GM23338 (cell line): Measurements from ENCODE around the gene FAM81A. TPM values are rescaled to one million over a fixed set of nuclear protein-coding genes. Genes with fewer than 3 reads are reported as not detected.

Source experiments
- ATAC-seq: fragments of 200-7000 bp; cut with Tn5 transposase; 3 replicates; pipeline ENCODE4 v1.9.1; 2020
- DNase-seq: peaks from one replicate; pipeline ENCODE4 v3.0.0-alpha.2; 2015; ENCODE audit warnings: low spot score
- H2AFZ ChIP-seq: fragments of 200-600 bp; sonication (generic); 2 replicates; pipeline ENCODE4 v1.8.0; 2016; ENCODE audit warnings: antibody characterized with exemption, mild to moderate bottlenecking, moderate library complexity
- H3F3A ChIP-seq: fragments of 200-600 bp; sonication (generic); replicated peaks from 2 replicates; pipeline ENCODE4 v1.8.0; 2017; ENCODE audit warnings: antibody characterized with exemption, mixed run types, low read depth
- H3K27ac ChIP-seq: fragments of 200-600 bp; sonication (generic); 2 replicates; pipeline ENCODE4 v1.6.1; 2016; ENCODE audit warnings: low read depth
- H3K27me3 ChIP-seq: fragments of 200-600 bp; sonication (generic); 2 replicates; pipeline ENCODE4 v1.8.0; 2016; ENCODE audit warnings: mild to moderate bottlenecking, mixed run types, moderate library complexity; ENCODE audit not compliant: insufficient read depth
- H3K36me3 ChIP-seq: fragments of 200-600 bp; sonication (generic); 2 replicates; pipeline ENCODE4 v1.8.0; 2016; ENCODE audit warnings: mild to moderate bottlenecking; ENCODE audit not compliant: insufficient read depth
- H3K4me1 ChIP-seq: fragments of 200-600 bp; sonication (generic); 2 replicates; pipeline ENCODE4 v1.8.0; 2016; ENCODE audit warnings: mild to moderate bottlenecking, moderate library complexity; ENCODE audit not compliant: insufficient read depth
- H3K4me2 ChIP-seq: fragments of 200-600 bp; sonication (generic); 2 replicates; pipeline ENCODE4 v1.7.1; 2017; ENCODE audit warnings: mixed run types
- H3K4me3 ChIP-seq: fragments of 200-600 bp; sonication (generic); 2 replicates; pipeline ENCODE4 v1.6.1; 2016; ENCODE audit warnings: mixed run types
- H3K79me2 ChIP-seq: fragments of 200-600 bp; sonication (generic); replicated peaks from 2 replicates; pipeline ENCODE4 v1.8.0; 2017; ENCODE audit warnings: mild to moderate bottlenecking; ENCODE audit not compliant: insufficient read depth
- H3K9me2 ChIP-seq: fragments of 200-600 bp; sonication (generic); 2 replicates; pipeline ENCODE4 v1.8.0; 2017; ENCODE audit not compliant: insufficient read depth
- H4K20me1 ChIP-seq: fragments of 200-600 bp; sonication (generic); replicated peaks from 2 replicates; pipeline ENCODE4 v1.8.0; 2017; ENCODE audit warnings: mild to moderate bottlenecking; ENCODE audit not compliant: insufficient read depth
- H3K27ac Mint-ChIP-seq: 2 replicates; pipeline ENCODE4 v1.8.0; 2020; ENCODE audit warnings: inconsistent platforms, mild to moderate bottlenecking, moderate library complexity, mixed read lengths
- H3K27me3 Mint-ChIP-seq: 3 replicates; pipeline ENCODE4 v1.8.0; 2022; ENCODE audit warnings: low read depth, mild to moderate bottlenecking, moderate library complexity, mixed read lengths, inconsistent platforms; ENCODE audit not compliant: insufficient read depth, poor library complexity
- H3K36me3 Mint-ChIP-seq: 3 replicates; pipeline ENCODE4 v1.8.0; 2021; ENCODE audit warnings: low read depth, mild to moderate bottlenecking, inconsistent platforms, moderate library complexity, mixed read lengths
- H3K4me1 Mint-ChIP-seq: 3 replicates; pipeline ENCODE4 v1.8.0; 2020; ENCODE audit warnings: mild to moderate bottlenecking, inconsistent platforms, mixed read lengths
- H3K4me3 Mint-ChIP-seq: 3 replicates; pipeline ENCODE4 v1.8.0; 2021; ENCODE audit warnings: moderate library complexity, mild to moderate bottlenecking, inconsistent platforms, mixed read lengths
- H3K9me3 Mint-ChIP-seq: 3 replicates; pipeline ENCODE4 v1.8.0; 2020; ENCODE audit warnings: moderate library complexity, mild to moderate bottlenecking, inconsistent platforms, mixed read lengths
- EZH2 ChIP-seq: fragments of 200-600 bp; sonication (generic); IDR thresholded peaks from one replicate; pipeline ENCODE4 v1.8.0; 2017; ENCODE audit warnings: antibody characterized with exemption, mild to moderate bottlenecking, low read depth; ENCODE audit not compliant: unreplicated experiment
- POLR2AphosphoS5 ChIP-seq: IDR thresholded peaks from 2 replicates; pipeline ENCODE4 v1.6.1; 2016; ENCODE audit warnings: antibody characterized with exemption, low read depth
- STAT1 ChIP-seq: IDR thresholded peaks from one replicate; pipeline ENCODE4 v1.6.1; 2016; ENCODE audit warnings: antibody characterized with exemption; ENCODE audit not compliant: unreplicated experiment
- polyA plus RNA-seq: library from polyadenylated mRNA; unstranded; fragments of >200 nt; fragmentation: Nextera tagmentation; extraction: Ambion mirVana; gene quantifications from 2 replicates; pipeline ENCODE4 v1.2.1, GENCODE V29; 2016
- total RNA-seq: library from RNA; depleted of rRNA; stranded (reverse); fragments of >200 nt; shearing (Covaris generic); gene quantifications from 2 replicates; pipeline ENCODE4 v1.2.3, GENCODE V29; 2014
- TF ChIP-seq, protein P1 (sequence below): IDR thresholded peaks from one replicate; pipeline ENCODE4 v1.6.1; 2018; ENCODE audit warnings: antibody characterized with exemption; ENCODE audit not compliant: unreplicated experiment
- TF ChIP-seq, protein P2 (sequence below): IDR thresholded peaks from 2 replicates; pipeline ENCODE4 v1.6.1; 2016; ENCODE audit warnings: antibody characterized with exemption
- TF ChIP-seq, protein P3 (sequence below), 2 experiments: fragments of 200-600 bp in 1 of 2; sonication (generic) in 1 of 2; conservative IDR thresholded peaks; 2 replicates each; pipeline versions ENCODE4 v1.5.1 to v1.6.1; 2016 to 2017; ENCODE audit warnings: antibody characterized with exemption in 2 of 2, low read depth in 2 of 2, mild to moderate bottlenecking in 2 of 2, moderate library complexity in 1 of 2
- TF ChIP-seq, protein P4 (sequence below): fragments of 250-450 bp; sonication (Bioruptor Pico); IDR thresholded peaks from 2 replicates; pipeline ENCODE4 v1.5.0; 2020; ENCODE audit warnings: mild to moderate bottlenecking, moderate library complexity

The FAM81A gene
- total and polyA plus RNA-seq, 2 experiments from 2014 or later: 0.73 to 4.1 TPM

DNA sequence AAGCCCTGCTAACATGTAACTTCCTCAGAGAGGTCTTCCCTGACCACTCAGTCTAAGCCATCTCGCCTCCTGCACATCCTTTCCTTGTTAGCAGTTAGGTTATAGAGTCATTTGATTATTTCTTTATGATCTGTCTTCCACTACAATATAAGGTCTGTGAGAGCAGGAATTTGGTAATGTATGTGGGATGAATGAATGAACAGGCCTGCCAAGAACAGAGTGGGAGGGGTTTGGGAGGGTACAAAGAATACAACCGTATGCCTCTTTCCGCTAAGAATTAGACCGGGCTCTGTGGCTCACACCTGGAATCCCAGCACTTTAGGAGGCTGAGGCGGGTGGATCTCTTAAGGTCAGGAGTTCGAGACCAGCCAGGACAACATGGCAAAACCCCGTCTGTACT, 32.9 kb upstream of the FAM81A start:
- no peak overlapping the region for H3K27ac ChIP-seq
- TF ChIP-seq POLR2AphosphoS5 (no peak), STAT1 (no peak), EZH2 (no peak)
- TF ChIP-seq, protein P1, sequence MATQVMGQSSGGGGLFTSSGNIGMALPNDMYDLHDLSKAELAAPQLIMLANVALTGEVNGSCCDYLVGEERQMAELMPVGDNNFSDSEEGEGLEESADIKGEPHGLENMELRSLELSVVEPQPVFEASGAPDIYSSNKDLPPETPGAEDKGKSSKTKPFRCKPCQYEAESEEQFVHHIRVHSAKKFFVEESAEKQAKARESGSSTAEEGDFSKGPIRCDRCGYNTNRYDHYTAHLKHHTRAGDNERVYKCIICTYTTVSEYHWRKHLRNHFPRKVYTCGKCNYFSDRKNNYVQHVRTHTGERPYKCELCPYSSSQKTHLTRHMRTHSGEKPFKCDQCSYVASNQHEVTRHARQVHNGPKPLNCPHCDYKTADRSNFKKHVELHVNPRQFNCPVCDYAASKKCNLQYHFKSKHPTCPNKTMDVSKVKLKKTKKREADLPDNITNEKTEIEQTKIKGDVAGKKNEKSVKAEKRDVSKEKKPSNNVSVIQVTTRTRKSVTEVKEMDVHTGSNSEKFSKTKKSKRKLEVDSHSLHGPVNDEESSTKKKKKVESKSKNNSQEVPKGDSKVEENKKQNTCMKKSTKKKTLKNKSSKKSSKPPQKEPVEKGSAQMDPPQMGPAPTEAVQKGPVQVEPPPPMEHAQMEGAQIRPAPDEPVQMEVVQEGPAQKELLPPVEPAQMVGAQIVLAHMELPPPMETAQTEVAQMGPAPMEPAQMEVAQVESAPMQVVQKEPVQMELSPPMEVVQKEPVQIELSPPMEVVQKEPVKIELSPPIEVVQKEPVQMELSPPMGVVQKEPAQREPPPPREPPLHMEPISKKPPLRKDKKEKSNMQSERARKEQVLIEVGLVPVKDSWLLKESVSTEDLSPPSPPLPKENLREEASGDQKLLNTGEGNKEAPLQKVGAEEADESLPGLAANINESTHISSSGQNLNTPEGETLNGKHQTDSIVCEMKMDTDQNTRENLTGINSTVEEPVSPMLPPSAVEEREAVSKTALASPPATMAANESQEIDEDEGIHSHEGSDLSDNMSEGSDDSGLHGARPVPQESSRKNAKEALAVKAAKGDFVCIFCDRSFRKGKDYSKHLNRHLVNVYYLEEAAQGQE: no peak
- TF ChIP-seq, protein P2, sequence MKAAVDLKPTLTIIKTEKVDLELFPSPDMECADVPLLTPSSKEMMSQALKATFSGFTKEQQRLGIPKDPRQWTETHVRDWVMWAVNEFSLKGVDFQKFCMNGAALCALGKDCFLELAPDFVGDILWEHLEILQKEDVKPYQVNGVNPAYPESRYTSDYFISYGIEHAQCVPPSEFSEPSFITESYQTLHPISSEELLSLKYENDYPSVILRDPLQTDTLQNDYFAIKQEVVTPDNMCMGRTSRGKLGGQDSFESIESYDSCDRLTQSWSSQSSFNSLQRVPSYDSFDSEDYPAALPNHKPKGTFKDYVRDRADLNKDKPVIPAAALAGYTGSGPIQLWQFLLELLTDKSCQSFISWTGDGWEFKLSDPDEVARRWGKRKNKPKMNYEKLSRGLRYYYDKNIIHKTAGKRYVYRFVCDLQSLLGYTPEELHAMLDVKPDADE: no peak
- TF ChIP-seq, protein P3, sequence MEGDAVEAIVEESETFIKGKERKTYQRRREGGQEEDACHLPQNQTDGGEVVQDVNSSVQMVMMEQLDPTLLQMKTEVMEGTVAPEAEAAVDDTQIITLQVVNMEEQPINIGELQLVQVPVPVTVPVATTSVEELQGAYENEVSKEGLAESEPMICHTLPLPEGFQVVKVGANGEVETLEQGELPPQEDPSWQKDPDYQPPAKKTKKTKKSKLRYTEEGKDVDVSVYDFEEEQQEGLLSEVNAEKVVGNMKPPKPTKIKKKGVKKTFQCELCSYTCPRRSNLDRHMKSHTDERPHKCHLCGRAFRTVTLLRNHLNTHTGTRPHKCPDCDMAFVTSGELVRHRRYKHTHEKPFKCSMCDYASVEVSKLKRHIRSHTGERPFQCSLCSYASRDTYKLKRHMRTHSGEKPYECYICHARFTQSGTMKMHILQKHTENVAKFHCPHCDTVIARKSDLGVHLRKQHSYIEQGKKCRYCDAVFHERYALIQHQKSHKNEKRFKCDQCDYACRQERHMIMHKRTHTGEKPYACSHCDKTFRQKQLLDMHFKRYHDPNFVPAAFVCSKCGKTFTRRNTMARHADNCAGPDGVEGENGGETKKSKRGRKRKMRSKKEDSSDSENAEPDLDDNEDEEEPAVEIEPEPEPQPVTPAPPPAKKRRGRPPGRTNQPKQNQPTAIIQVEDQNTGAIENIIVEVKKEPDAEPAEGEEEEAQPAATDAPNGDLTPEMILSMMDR (conservative IDR thresholded peaks at IDR 0.05; ENCODE audit: low read depth in 2 of 2): no peak
- TF ChIP-seq, protein P4, sequence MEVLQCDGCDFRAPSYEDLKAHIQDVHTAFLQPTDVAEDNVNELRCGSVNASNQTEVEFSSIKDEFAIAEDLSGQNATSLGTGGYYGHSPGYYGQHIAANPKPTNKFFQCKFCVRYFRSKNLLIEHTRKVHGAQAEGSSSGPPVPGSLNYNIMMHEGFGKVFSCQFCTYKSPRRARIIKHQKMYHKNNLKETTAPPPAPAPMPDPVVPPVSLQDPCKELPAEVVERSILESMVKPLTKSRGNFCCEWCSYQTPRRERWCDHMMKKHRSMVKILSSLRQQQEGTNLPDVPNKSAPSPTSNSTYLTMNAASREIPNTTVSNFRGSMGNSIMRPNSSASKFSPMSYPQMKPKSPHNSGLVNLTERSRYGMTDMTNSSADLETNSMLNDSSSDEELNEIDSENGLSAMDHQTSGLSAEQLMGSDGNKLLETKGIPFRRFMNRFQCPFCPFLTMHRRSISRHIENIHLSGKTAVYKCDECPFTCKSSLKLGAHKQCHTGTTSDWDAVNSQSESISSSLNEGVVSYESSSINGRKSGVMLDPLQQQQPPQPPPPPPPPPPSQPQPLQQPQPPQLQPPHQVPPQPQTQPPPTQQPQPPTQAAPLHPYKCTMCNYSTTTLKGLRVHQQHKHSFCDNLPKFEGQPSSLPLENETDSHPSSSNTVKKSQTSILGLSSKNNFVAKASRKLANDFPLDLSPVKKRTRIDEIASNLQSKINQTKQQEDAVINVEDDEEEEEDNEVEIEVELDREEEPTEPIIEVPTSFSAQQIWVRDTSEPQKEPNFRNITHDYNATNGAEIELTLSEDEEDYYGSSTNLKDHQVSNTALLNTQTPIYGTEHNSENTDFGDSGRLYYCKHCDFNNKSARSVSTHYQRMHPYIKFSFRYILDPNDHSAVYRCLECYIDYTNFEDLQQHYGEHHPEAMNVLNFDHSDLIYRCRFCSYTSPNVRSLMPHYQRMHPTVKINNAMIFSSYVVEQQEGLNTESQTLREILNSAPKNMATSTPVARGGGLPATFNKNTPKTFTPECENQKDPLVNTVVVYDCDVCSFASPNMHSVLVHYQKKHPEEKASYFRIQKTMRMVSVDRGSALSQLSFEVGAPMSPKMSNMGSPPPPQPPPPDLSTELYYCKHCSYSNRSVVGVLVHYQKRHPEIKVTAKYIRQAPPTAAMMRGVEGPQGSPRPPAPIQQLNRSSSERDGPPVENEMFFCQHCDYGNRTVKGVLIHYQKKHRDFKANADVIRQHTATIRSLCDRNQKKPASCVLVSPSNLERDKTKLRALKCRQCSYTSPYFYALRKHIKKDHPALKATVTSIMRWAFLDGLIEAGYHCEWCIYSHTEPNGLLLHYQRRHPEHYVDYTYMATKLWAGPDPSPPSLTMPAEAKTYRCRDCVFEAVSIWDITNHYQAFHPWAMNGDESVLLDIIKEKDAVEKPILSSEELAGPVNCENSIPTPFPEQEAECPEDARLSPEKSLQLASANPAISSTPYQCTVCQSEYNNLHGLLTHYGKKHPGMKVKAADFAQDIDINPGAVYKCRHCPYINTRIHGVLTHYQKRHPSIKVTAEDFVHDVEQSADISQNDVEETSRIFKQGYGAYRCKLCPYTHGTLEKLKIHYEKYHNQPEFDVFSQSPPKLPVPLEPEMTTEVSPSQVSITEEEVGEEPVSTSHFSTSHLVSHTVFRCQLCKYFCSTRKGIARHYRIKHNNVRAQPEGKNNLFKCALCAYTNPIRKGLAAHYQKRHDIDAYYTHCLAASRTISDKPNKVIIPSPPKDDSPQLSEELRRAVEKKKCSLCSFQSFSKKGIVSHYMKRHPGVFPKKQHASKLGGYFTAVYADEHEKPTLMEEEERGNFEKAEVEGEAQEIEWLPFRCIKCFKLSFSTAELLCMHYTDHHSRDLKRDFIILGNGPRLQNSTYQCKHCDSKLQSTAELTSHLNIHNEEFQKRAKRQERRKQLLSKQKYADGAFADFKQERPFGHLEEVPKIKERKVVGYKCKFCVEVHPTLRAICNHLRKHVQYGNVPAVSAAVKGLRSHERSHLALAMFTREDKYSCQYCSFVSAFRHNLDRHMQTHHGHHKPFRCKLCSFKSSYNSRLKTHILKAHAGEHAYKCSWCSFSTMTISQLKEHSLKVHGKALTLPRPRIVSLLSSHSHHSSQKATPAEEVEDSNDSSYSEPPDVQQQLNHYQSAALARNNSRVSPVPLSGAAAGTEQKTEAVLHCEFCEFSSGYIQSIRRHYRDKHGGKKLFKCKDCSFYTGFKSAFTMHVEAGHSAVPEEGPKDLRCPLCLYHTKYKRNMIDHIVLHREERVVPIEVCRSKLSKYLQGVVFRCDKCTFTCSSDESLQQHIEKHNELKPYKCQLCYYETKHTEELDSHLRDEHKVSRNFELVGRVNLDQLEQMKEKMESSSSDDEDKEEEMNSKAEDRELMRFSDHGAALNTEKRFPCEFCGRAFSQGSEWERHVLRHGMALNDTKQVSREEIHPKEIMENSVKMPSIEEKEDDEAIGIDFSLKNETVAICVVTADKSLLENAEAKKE: no peak
- H3K4me2 ChIP-seq: no peak overlapping the region
- ATAC-seq: no peak
- no peaks in the 10 kb centered on the region for H3K9me3 Mint-ChIP-seq
- no peak for DNase-seq
- no peak overlapping the region for H3K4me3 ChIP-seq
- H3K79me2 ChIP-seq: no peaks in the 10 kb centered on the region
- no peaks in the 10 kb centered on the region for H4K20me1 ChIP-seq
- no peaks in the 10 kb centered on the region for H3K36me3 ChIP-seq
- H3K27me3 Mint-ChIP-seq: peaks cover 15% of the 10 kb centered on the region
- peaks cover 34% of the 10 kb centered on the region for H3K4me1 ChIP-seq
- H3K4me3 Mint-ChIP-seq: no peak overlapping the region
- peaks cover 27% of the 10 kb centered on the region for H3K4me1 Mint-ChIP-seq
- no peak overlapping the region for H2AFZ ChIP-seq
- H3F3A ChIP-seq: 0 out of 2 replicates have a peak, but pooled peaks cover 3% of the 10 kb centered on the region
- no peaks in the 10 kb centered on the region for H3K36me3 Mint-ChIP-seq
- H3K9me2 ChIP-seq: no peaks in the 10 kb centered on the region
- peaks cover 16% of the 10 kb centered on the region; the same call in 1 of the 2 replicates for H3K27me3 ChIP-seq
- H3K27ac Mint-ChIP-seq: no peak overlapping the region
